IPS DF 6.9 (cell line): Measurements from ENCODE around the gene USP46.

ENCODE experiments used
- DNase-seq: peaks from one replicate; pipeline ENCODE4 v3.0.0-alpha.2; 2013; ENCODE audit warnings: low read depth, low spot score
- H3K27ac ChIP-seq: one replicate; pipeline ENCODE4 v1.5.1; 2013; ENCODE audit warnings: low read length, control low read depth
- H3K27me3 ChIP-seq: 2 replicates; pipeline ENCODE4 v1.6.1; 2013; ENCODE audit warnings: mild to moderate bottlenecking, low read length; ENCODE audit not compliant: control insufficient read depth, insufficient read depth
- H3K36me3 ChIP-seq: 2 replicates; pipeline ENCODE4 v1.6.1; 2013; ENCODE audit warnings: low read length; ENCODE audit not compliant: control insufficient read depth, insufficient read depth
- H3K4me1 ChIP-seq: 2 replicates; pipeline ENCODE4 v1.6.1; 2013; ENCODE audit warnings: low read length; ENCODE audit not compliant: control insufficient read depth, insufficient read depth
- H3K4me3 ChIP-seq: 2 replicates; pipeline ENCODE4 v1.5.1; 2013; ENCODE audit warnings: mild to moderate bottlenecking, low read length
- H3K9me3 ChIP-seq: 2 replicates; pipeline ENCODE4 v1.6.1; 2013; ENCODE audit warnings: low read length, inconsistent platforms; ENCODE audit not compliant: control insufficient read depth, insufficient read depth
- WGBS: extraction: QIAGEN DNeasy Blood & Tissue Kit; methylation state at CpG from one replicate; pipeline ENCODE4 v1.1.7; 2013; ENCODE audit warnings: mixed read lengths, missing lambda C conversion rate; ENCODE audit not compliant: insufficient read length, insufficient coverage; 5-methylcytosine and 5-hydroxymethylcytosine counted together

USP46 gene

DNA sequence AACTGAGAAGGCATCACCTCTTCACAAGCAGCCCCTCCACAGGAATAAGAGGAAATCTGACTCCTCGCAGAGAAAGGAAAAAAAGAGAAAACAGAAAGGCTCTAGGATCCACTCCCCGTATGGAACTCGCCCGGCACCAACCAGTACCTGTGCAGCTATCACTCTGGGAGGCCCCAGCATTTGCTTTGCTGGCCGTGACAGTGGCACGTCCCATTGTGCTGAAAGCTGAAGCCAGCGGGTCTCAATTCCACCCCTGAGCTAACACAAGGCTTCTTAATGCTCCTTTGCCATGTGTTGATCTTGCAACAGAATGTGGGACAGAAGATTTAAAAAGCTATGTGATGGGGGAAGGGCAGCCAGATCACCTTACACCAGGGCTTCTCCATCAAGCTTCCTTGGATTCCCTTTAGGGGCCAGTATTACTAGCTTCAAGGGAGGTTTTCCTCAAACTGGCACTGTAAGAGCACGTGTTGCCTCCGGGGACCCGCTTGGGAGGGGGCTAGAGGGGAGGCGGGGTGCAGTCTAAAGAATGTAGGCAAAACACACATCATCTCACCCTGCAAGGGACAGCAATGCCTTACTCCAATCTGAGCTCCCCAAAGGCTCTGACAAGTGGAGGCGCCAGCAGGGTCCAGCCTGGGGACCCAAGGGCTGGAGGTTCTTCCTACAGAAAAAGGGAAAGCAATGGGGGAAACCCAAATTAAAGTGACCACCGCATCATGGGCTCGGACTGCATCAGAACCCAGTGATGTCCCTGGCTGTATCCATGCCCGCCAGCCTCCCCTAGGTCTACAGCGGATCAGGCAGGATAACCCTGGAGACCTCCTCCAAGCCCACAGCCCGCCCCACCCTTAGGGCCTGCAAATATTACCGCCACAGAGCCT, 1.2 kb downstream of the USP46 start:
- no peaks in the 10 kb centered on the region for H3K9me3 ChIP-seq
- peak; percentile 76 for DNase-seq
- H3K36me3 ChIP-seq, result no peaks in the 10 kb centered on the region
- H3K27me3 ChIP-seq, result no peaks in the 10 kb centered on the region; the same call in 1 of the 2 replicates
- WGBS, result no CpG with 5 or more reads among the region's 18 CpGs
- peaks cover 3% of the 10 kb centered on the region; the same call in 1 of the 2 replicates for H3K4me1 ChIP-seq
- H3K27ac ChIP-seq, result no peak overlapping the region
- peak overlapping the region; percentile 100; the same call in 1 of the 2 replicates for H3K4me3 ChIP-seq

- Histone ChIP-seq H3K4me1 (peaks cover 3% of the 10 kb centered on the region; the same call in 1 of the 2 replicates), H3K9me3 (no peaks in the 10 kb centered on the region), H3K27me3 (no peaks in the 10 kb centered on the region; the same call in 1 of the 2 replicates), H3K4me3 (no peak overlapping the region), H3K36me3 (no peaks in the 10 kb centered on the region), H3K27ac (no peak overlapping the region)
- no CpG with 5 or more reads among the region's 8 CpGs for WGBS
- no peak for DNase-seq
Measured at GRCh38 chr4:52657292-52657617, 1.8 kb downstream of the USP46 start.

DNA sequence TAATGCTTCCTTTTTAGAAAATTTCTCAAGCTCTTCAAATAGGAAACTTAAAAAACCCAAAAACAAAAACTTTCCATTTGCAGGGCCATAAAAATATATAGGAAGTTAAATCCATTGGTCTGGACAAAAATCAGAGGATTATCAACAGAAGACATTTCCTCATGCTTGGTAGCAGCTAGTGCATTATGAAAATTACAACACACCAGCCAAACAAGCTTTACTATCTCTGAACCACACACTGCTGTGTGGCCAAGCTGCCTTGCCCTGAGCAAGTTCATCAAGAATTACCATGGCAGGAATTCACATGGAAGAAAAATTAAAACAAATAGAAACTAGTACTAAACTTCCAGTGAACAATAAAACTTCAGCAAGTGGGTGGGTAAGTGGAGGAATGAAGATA, 3.6 kb downstream of the USP46 start:
- Histone ChIP-seq H3K4me3 (no peak overlapping the region), H3K27ac (no peak overlapping the region), H3K36me3 (no peaks in the 10 kb centered on the region), H3K9me3 (no peaks in the 10 kb centered on the region), H3K27me3 (no peaks in the 10 kb centered on the region; the same call in 1 of the 2 replicates), H3K4me1 (peaks cover 3% of the 10 kb centered on the region; the same call in 1 of the 2 replicates)
- DNase-seq, result no peak

- no peak overlapping the region for H3K27ac ChIP-seq
- peaks cover 3% of the 10 kb centered on the region; the same call in 1 of the 2 replicates for H3K4me1 ChIP-seq
Measured at GRCh38 chr4:52651996-52652672, 7.0 kb downstream of the USP46 start.

GRCh38 chr4:52648836-52649235, 10.3 kb downstream of the USP46 start:
- WGBS, result no CpG with 5 or more reads among the region's 1 CpG
- no peak for DNase-seq
- Histone ChIP-seq H3K4me1 (peaks cover 5% of the 10 kb centered on the region; the same call in 1 of the 2 replicates), H3K27ac (no peak overlapping the region), H3K9me3 (no peaks in the 10 kb centered on the region), H3K27me3 (no peaks in the 10 kb centered on the region), H3K36me3 (no peaks in the 10 kb centered on the region), H3K4me3 (no peak overlapping the region)

More at GRCh38 chr4:52651996-52652672, 7.0 kb downstream of the USP46 start:
- no peaks in the 10 kb centered on the region for H3K36me3 ChIP-seq
- no peaks in the 10 kb centered on the region for H3K27me3 ChIP-seq
- no peak for DNase-seq
- no CpG with 5 or more reads among the region's 2 CpGs for WGBS
- no peaks in the 10 kb centered on the region for H3K9me3 ChIP-seq
- no peak overlapping the region for H3K4me3 ChIP-seq

GRCh38 chr4:52646741-52647140, 12.4 kb downstream of the USP46 start:
- Histone ChIP-seq H3K36me3 (no peaks in the 10 kb centered on the region), H3K9me3 (no peaks in the 10 kb centered on the region), H3K4me3 (no peak overlapping the region), H3K27ac (no peak overlapping the region), H3K27me3 (no peaks in the 10 kb centered on the region), H3K4me1 (peaks cover 5% of the 10 kb centered on the region; the same call in 1 of the 2 replicates)
- no CpG with 5 or more reads among the region's 2 CpGs for WGBS
- DNase-seq, result no peak

GRCh38 chr4:52646096-52646495, 13.0 kb downstream of the USP46 start:
- Histone ChIP-seq H3K4me1 (peaks cover 5% of the 10 kb centered on the region; the same call in 1 of the 2 replicates), H3K9me3 (no peaks in the 10 kb centered on the region), H3K4me3 (no peak overlapping the region), H3K27ac (no peak overlapping the region), H3K27me3 (no peaks in the 10 kb centered on the region), H3K36me3 (no peaks in the 10 kb centered on the region)
- DNase-seq, result no peak
- no CpG with 5 or more reads among the region's 3 CpGs for WGBS

DNA sequence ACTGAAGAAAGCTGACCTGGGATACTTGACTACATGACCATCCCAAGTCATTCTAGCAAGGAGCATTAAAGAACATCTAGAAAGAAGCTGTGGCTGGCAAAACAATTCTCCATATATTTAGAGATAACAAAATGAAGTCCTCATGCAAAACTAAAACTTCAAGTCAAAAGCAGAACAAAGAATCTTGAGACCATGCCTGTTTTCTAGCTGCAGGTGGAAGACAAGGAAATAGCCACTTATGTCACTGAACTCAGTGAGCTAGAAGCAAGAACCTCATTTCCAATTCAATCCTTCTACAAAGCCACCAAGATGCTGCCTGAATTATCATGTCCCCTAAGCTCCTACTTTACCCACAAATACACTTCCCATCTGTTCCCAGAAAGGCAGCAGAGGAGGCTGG, 13.8 kb downstream of the USP46 start:
- DNase-seq, result no peak
- no peaks in the 10 kb centered on the region for H3K9me3 ChIP-seq
- peaks cover 5% of the 10 kb centered on the region; the same call in 1 of the 2 replicates for H3K4me1 ChIP-seq
- H3K4me3 ChIP-seq, result no peak overlapping the region
- H3K27me3 ChIP-seq, result no peaks in the 10 kb centered on the region
- no peaks in the 10 kb centered on the region for H3K36me3 ChIP-seq
- H3K27ac ChIP-seq, result no peak overlapping the region

GRCh38 chr4:52643785-52644244, 15.3 kb downstream of the USP46 start:
- no CpG with 5 or more reads among the region's 4 CpGs for WGBS
- Histone ChIP-seq H3K27ac (no peak overlapping the region), H3K4me1 (peaks cover 4% of the 10 kb centered on the region; the same call in 1 of the 2 replicates), H3K4me3 (no peak overlapping the region), H3K36me3 (no peaks in the 10 kb centered on the region), H3K9me3 (no peaks in the 10 kb centered on the region), H3K27me3 (no peaks in the 10 kb centered on the region)
- no peak for DNase-seq

GRCh38 chr4:52643190-52643589, 15.9 kb downstream of the USP46 start:
- WGBS, result no CpG with 5 or more reads among the region's 2 CpGs

More at GRCh38 chr4:52643190-52643589, 15.9 kb downstream of the USP46 start:
- DNase-seq, result no peak
- H3K4me3 ChIP-seq, result no peak overlapping the region
- no peaks in the 10 kb centered on the region for H3K27me3 ChIP-seq
- no peaks in the 10 kb centered on the region for H3K36me3 ChIP-seq
- peaks cover 3% of the 10 kb centered on the region; the same call in 1 of the 2 replicates for H3K4me1 ChIP-seq
- H3K9me3 ChIP-seq, result no peaks in the 10 kb centered on the region
- H3K27ac ChIP-seq, result no peak overlapping the region
